A549 treated with ZK216348 at 1 μM for 4 hours (cell line): ENCODE data around the gene VLDLR. TPM values are rescaled to one million over a fixed set of nuclear protein-coding genes. Genes with fewer than 3 reads are reported as not detected.

ENCODE experiments used
- total RNA-seq: library from RNA; stranded (reverse); fragments of 200-300 nt; extraction: Qiagen RNA extraction; gene quantifications from 5 replicates; pipeline ENCODE4 v1.2.3, GENCODE V29; 2022; ENCODE audit warnings: low read depth

The VLDLR gene
- 16.1 to 21.1 TPM (median 20.4 TPM) in 5 replicates for total RNA-seq

GRCh38 chr9:2621722-2622460 lies at the start of gene VLDLR:
Gene VLDLR (plus strand): TSS chr9:2621787. CDS start chr9:2622190, 403 bp downstream.

Other genes with a start within 250 kb of the VLDLR start
- not detected in 5 replicates for gene KCNV2, start 95.7 kb downstream of the VLDLR start, total RNA-seq
- gene PUM3, start 222.3 kb downstream of the VLDLR start, total RNA-seq = 71.9 to 96.7 TPM (median 73.9 TPM) in 5 replicates